ENCODE data around the gene AREL1. TPM values are rescaled to one million over a fixed set of nuclear protein-coding genes. Genes with fewer than 3 reads are reported as not detected.
A peak's percentile ranks its signal among the peaks of the same experiment; 100 is the strongest.

The AREL1 gene
- polyA plus RNA-seq, 1 donor (not counting 4 experiments of a cell fraction or from before 2014, with no cell fraction given), result 31.2 TPM

DNA sequence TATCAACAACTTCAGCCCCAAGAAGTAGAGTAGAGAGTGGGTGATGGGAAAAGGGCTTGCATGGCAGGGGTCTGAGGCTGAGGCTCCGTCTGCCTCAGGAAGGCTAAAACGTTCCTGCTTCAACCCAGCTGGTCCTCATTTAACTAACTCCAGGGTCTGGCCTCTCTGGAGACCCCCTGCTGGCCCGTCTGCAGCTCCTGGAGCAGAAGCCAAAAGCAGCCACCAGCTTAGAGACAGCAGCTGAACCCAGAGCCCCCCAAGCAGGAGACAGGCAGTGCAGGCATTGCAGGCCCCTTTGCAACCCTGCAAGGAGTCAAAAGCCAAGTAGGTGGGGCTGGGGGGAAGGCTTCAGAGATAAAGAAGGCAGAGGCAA, 75.7 kb downstream of the AREL1 start:
- H3K4me3 ChIP-seq (ENCODE audit: control insufficient read depth in 2 of 3, extremely low read depth in 1 of 3, insufficient read depth in 2 of 3, low read depth in 1 of 3, low read length in 3 of 3), result no peak overlapping the region
- dilution Hi-C loops (cut with MboI; ENCODE audit: extremely low pct_ligation_motif_present, low sequenced_read_pairs), result no loop called here
- no peaks in the 10 kb centered on the region for H3K27me3 ChIP-seq (ENCODE audit: control insufficient read depth, extremely low read depth, insufficient read depth, low read length)
- TF ChIP-seq EZH2 (IDR thresholded peaks at IDR 0.05; ENCODE audit: low read length), result no peak
- TF ChIP-seq, protein P1, sequence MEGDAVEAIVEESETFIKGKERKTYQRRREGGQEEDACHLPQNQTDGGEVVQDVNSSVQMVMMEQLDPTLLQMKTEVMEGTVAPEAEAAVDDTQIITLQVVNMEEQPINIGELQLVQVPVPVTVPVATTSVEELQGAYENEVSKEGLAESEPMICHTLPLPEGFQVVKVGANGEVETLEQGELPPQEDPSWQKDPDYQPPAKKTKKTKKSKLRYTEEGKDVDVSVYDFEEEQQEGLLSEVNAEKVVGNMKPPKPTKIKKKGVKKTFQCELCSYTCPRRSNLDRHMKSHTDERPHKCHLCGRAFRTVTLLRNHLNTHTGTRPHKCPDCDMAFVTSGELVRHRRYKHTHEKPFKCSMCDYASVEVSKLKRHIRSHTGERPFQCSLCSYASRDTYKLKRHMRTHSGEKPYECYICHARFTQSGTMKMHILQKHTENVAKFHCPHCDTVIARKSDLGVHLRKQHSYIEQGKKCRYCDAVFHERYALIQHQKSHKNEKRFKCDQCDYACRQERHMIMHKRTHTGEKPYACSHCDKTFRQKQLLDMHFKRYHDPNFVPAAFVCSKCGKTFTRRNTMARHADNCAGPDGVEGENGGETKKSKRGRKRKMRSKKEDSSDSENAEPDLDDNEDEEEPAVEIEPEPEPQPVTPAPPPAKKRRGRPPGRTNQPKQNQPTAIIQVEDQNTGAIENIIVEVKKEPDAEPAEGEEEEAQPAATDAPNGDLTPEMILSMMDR (optimal IDR thresholded peaks at IDR 0.05 in 1 of 3, IDR thresholded peaks at IDR 0.05 in 1 of 3, conservative IDR thresholded peaks at IDR 0.05 in 1 of 3; ENCODE audit: extremely low read depth in 1 of 3, insufficient read depth in 2 of 3, low read length in 3 of 3), result no peak
- no peaks in the 10 kb centered on the region for H3K79me2 ChIP-seq (ENCODE audit: control insufficient read depth, insufficient read depth, low read length)
- FAIRE-seq (no peak), DNase-seq (ENCODE audit: low read depth, low spot score) (no peak)
- H3K9me3 ChIP-seq (ENCODE audit: control insufficient read depth, low read depth, low read length), result no peaks in the 10 kb centered on the region
- no peaks in the 10 kb centered on the region for H3K9me1 ChIP-seq (ENCODE audit: control insufficient read depth, extremely low read depth, insufficient read depth, low read length)
- H3K9ac ChIP-seq (ENCODE audit: control insufficient read depth, extremely low read depth, insufficient read depth, low read length), result no peak overlapping the region
- no peak overlapping the region for H3K27ac ChIP-seq (ENCODE audit: control insufficient read depth, insufficient read depth, low read length)
- peaks cover 15% of the 10 kb centered on the region for H3K4me1 ChIP-seq (ENCODE audit: control insufficient read depth, extremely low read depth, insufficient read depth, low read length)
- H3K36me3 ChIP-seq (ENCODE audit: control insufficient read depth in 2 of 2, extremely low read depth in 1 of 2, insufficient read depth in 2 of 2, low read length in 2 of 2), result no peaks in the 10 kb centered on the region
- H3K4me2 ChIP-seq (ENCODE audit: control insufficient read depth, extremely low read depth, insufficient read depth, low read depth, low read length), result no peak overlapping the region
- no peaks in the 10 kb centered on the region for H4K20me1 ChIP-seq (ENCODE audit: control insufficient read depth, extremely low read depth, insufficient read depth, low read length)
- H2AFZ ChIP-seq (ENCODE audit: control insufficient read depth, low read length), result no peak overlapping the region

DNA sequence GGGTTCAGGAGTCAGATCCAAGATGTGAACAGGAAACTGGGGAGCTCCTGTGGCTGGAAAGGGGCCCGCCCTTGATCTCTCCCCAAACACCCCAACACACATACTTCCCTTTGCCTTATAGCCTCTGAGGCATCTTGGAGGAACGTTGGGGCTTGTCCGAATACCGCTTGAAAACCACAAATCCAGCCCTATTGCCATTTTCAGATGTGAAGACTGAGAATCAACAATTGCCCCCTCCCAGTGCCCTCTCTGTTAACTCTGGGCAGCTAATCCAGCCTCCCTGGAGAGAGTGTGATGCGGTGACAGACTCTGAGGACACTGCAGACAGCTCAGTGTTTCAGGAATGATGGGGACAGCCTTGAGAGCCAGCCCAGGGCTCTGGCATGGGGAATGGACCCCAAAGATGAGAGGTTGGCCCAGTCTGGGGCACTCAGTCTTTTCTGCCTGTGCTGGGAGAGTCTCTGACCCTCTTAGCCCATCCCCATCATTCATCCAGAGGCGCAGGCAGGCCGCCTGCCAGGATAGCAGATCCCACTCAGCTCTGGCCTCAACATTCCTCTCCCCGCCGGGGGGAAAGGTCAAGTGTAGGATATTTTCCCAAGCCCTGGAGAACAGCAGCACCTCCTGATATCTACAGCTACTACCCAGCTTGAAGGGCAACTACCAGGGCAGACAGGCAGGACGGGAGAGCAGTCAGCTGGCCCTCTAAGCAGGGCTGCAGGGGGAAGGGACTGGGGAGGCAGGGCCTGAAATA, 76.3 kb downstream of the AREL1 start:
- H3K9ac ChIP-seq (ENCODE audit: control insufficient read depth, extremely low read depth, insufficient read depth, low read length), result no peak overlapping the region
- no peaks in the 10 kb centered on the region for H4K20me1 ChIP-seq (ENCODE audit: control insufficient read depth, extremely low read depth, insufficient read depth, low read length)
- FAIRE-seq, result peak; percentile 85
- H3K4me1 ChIP-seq (ENCODE audit: control insufficient read depth, extremely low read depth, insufficient read depth, low read length), result peaks cover 15% of the 10 kb centered on the region
- H3K4me3 ChIP-seq (ENCODE audit: control insufficient read depth in 2 of 3, extremely low read depth in 1 of 3, insufficient read depth in 2 of 3, low read depth in 1 of 3, low read length in 3 of 3), result no peak overlapping the region
- H3K79me2 ChIP-seq (ENCODE audit: control insufficient read depth, insufficient read depth, low read length), result no peaks in the 10 kb centered on the region
- no peaks in the 10 kb centered on the region for H3K27me3 ChIP-seq (ENCODE audit: control insufficient read depth, extremely low read depth, insufficient read depth, low read length)
- DNase-seq (ENCODE audit: low read depth, low spot score), result no peak
- H2AFZ ChIP-seq (ENCODE audit: control insufficient read depth, low read length), result peak overlapping the region; percentile 4
- H3K27ac ChIP-seq (ENCODE audit: control insufficient read depth, insufficient read depth, low read length), result no peak overlapping the region
- H3K9me3 ChIP-seq (ENCODE audit: control insufficient read depth, low read depth, low read length), result no peaks in the 10 kb centered on the region
- dilution Hi-C loops (cut with MboI; ENCODE audit: extremely low pct_ligation_motif_present, low sequenced_read_pairs), result no loop called here
- no peaks in the 10 kb centered on the region for H3K36me3 ChIP-seq (ENCODE audit: control insufficient read depth in 2 of 2, extremely low read depth in 1 of 2, insufficient read depth in 2 of 2, low read length in 2 of 2)
- no peaks in the 10 kb centered on the region for H3K9me1 ChIP-seq (ENCODE audit: control insufficient read depth, extremely low read depth, insufficient read depth, low read length)
- peak overlapping the region; percentile 45 for H3K4me2 ChIP-seq (ENCODE audit: control insufficient read depth, extremely low read depth, insufficient read depth, low read depth, low read length)
- no peak for TF ChIP-seq EZH2 (IDR thresholded peaks at IDR 0.05; ENCODE audit: low read length)
- TF ChIP-seq, protein P1 (optimal IDR thresholded peaks at IDR 0.05 in 1 of 3, IDR thresholded peaks at IDR 0.05 in 1 of 3, conservative IDR thresholded peaks at IDR 0.05 in 1 of 3; ENCODE audit: extremely low read depth in 1 of 3, insufficient read depth in 2 of 3, low read length in 3 of 3), result no peak

All from keratinocyte (primary cell).